OCI-LY3 (cell line): ENCODE data around the gene ELOVL2.

ENCODE experiments used
- CTCF ChIP-seq: fragments of 200-600, 300-600 bp; sonication (generic); IDR thresholded peaks from 2 replicates; pipeline ENCODE4 v1.5.1; 2014; ENCODE audit warnings: antibody characterized with exemption, low read length, low read depth
- EZH2phosphoT487 ChIP-seq: fragments of 200-600 bp; shearing (Covaris generic); IDR thresholded peaks from 2 replicates; pipeline ENCODE4 v1.6.1; 2018; ENCODE audit warnings: antibody characterized with exemption, mixed run types, low read depth

GRCh38 chr6:11013721-11014070 is 30.4 kb downstream of the ELOVL2 start:
- TF ChIP-seq CTCF (no peak), EZH2phosphoT487 (no peak)
